ENCODE data around the gene ZDHHC13.
A peak's percentile ranks its signal among the peaks of the same experiment; 100 is the strongest.

Gene ZDHHC13

DNA sequence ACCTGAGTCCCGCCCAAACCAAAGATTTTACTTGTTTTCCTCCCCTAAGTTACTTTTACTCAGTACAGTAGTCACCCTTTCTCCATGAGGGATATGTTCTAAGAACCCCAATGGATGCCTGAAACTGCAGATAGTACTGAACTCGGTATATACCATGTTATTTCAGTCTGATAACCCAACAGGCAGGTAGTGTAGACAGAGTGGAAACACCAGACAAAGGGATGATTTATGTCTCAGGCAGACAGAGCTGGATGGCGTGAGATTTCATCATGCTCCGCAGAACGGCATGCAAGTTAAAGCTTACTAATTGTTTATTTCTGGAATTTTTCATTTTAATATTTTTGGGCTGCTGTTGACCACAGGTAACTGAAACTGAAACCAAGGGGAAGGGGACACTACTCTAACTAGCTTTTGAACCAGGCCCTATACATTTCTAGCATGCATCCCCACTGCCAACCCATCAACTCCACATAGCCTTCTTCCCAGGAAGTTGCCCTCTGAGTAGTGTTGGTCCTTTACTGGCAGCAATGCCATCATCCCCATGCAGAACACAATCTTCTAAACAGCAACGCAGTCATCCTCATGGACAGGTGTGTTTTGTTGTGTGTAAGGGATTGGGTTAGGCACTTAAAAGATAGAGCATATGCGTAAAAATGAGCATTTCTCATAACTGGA lies 57.1 kb downstream of the ZDHHC13 start:
- Mint-ChIP-seq H3K27me3 (no peaks in the 10 kb centered on the region), H3K27ac (no peak overlapping the region), H3K4me1 (no peaks in the 10 kb centered on the region), H3K4me3 (no peak overlapping the region), H3K9me3 (no peaks in the 10 kb centered on the region)
- DNase-seq (no peak), ATAC-seq (no peak)

DNA sequence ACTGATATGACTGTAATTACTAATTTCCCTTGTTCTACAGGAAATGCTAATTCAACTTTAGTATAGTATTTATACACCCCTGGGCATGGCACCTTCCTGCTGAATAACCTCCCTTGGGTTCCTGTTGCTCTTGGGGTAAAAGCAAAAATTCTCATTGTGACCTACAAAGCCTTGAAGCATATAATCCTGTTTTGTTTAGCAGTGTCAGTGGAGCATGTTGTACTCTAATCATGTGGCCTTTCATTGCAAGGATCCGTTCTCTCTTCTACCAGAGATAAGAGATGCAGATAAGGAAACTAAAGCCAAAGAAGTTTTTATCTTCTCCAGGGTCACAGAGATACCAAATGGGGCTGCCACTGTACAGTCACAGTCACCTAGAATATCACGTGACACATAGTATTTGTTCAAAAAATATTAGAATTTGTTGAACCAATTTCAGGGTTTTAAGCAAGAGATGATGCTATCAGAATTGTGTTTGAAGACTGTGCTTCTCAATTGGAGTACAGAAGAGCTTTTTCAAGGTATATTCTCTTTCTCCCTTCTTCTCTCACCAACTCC lies 59.7 kb downstream of the ZDHHC13 start:
- Mint-ChIP-seq H3K9me3 (no peaks in the 10 kb centered on the region), H3K27ac (peak overlapping the region in 1 of 2 donors; percentile 37), H3K4me3 (no peak overlapping the region), H3K4me1 (no peaks in the 10 kb centered on the region), H3K27me3 (no peaks in the 10 kb centered on the region)
- DNase-seq (no peak), ATAC-seq (no peak)

GRCh38 chr11:19181531-19182261 lies 64.7 kb downstream of the ZDHHC13 start:
- no peaks in the 10 kb centered on the region for H3K27me3 Mint-ChIP-seq
- no peak for ATAC-seq
- H3K4me1 Mint-ChIP-seq: no peaks in the 10 kb centered on the region
- no peaks in the 10 kb centered on the region for H3K9me3 Mint-ChIP-seq
- DNase-seq: no peak
- H3K4me3 Mint-ChIP-seq: no peak overlapping the region
- no peak overlapping the region for H3K27ac Mint-ChIP-seq

GRCh38 chr11:19183646-19184045 lies 66.7 kb downstream of the ZDHHC13 start:
- no peaks in the 10 kb centered on the region for H3K27me3 Mint-ChIP-seq

GRCh38 chr11:19185036-19185435 lies 68.1 kb downstream of the ZDHHC13 start:
- ATAC-seq: no peak
- H3K27me3 Mint-ChIP-seq: no peaks in the 10 kb centered on the region

More at GRCh38 chr11:19183646-19184045, 66.7 kb downstream of the ZDHHC13 start:
- Mint-ChIP-seq H3K9me3 (no peaks in the 10 kb centered on the region), H3K4me3 (no peak overlapping the region), H3K4me1 (no peaks in the 10 kb centered on the region), H3K27ac (no peak overlapping the region)
- ATAC-seq (no peak), DNase-seq (no peak)

GRCh38 chr11:19185516-19186052 lies 68.6 kb downstream of the ZDHHC13 start:
- H3K4me3 Mint-ChIP-seq: no peak overlapping the region
- H3K4me1 Mint-ChIP-seq: no peaks in the 10 kb centered on the region
- H3K27me3 Mint-ChIP-seq: no peaks in the 10 kb centered on the region
- no peaks in the 10 kb centered on the region for H3K9me3 Mint-ChIP-seq
- no peak for DNase-seq
- no peak for ATAC-seq
- peak overlapping the region in 1 of 2 donors; percentile 21 for H3K27ac Mint-ChIP-seq

More at GRCh38 chr11:19185036-19185435, 68.1 kb downstream of the ZDHHC13 start:
- Mint-ChIP-seq H3K4me3 (no peak overlapping the region), H3K9me3 (no peaks in the 10 kb centered on the region), H3K27ac (no peak overlapping the region), H3K4me1 (no peaks in the 10 kb centered on the region)
- DNase-seq: no peak

GRCh38 chr11:19187114-19187832 lies 70.3 kb downstream of the ZDHHC13 start:
- DNase-seq: no peak
- Mint-ChIP-seq H3K4me3 (no peak overlapping the region), H3K9me3 (no peaks in the 10 kb centered on the region)

GRCh38 chr11:19187833-19188258 lies 70.9 kb downstream of the ZDHHC13 start:
- ATAC-seq (no peak), DNase-seq (no peak)
- Mint-ChIP-seq H3K4me1 (no peaks in the 10 kb centered on the region), H3K9me3 (no peaks in the 10 kb centered on the region), H3K27me3 (no peaks in the 10 kb centered on the region), H3K4me3 (no peak overlapping the region), H3K27ac (no peak overlapping the region)

More at GRCh38 chr11:19187114-19187832, 70.3 kb downstream of the ZDHHC13 start:
- no peaks in the 10 kb centered on the region for H3K4me1 Mint-ChIP-seq
- H3K27ac Mint-ChIP-seq: no peak overlapping the region
- no peaks in the 10 kb centered on the region for H3K27me3 Mint-ChIP-seq
- ATAC-seq: no peak

DNA sequence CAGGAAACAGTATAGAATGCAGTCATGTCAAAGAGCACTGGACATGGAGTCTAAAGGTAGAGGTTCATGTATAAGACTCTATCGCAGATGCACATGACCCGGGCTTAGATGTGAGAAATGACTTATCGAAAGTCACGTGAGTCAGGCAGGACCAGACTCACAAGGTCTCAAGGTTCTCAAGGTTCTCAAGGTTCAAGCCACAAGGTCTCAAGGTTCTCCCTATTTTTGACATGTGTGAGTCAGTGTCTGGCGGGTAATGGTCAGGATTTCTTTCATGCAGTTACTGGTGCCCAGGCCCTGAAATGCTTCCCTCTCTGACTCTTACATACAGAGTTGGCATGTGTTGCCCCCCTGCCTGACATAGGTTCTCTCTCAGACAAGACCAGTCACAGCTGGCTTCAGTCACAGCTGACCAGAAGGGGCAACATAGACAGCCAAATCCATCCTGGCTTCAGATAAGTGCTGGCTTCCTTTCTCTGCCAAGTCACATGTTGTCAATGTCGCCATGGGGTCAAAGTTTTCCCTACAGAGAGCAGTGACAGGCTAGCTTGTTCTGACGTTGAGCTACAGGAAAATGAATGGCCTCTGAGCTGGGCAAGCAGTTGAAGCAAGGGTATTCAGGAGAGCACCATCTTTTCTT lies 74.7 kb downstream of the ZDHHC13 start:
- H3K4me3 Mint-ChIP-seq: no peak overlapping the region
- no peak overlapping the region for H3K27ac Mint-ChIP-seq

GRCh38 chr11:19193916-19194315 lies 76.9 kb downstream of the ZDHHC13 start:
- Mint-ChIP-seq H3K27ac (no peak overlapping the region), H3K4me1 (no peaks in the 10 kb centered on the region), H3K9me3 (no peaks in the 10 kb centered on the region), H3K4me3 (no peak overlapping the region), H3K27me3 (no peaks in the 10 kb centered on the region)
- DNase-seq (no peak), ATAC-seq (no peak)

More for the DNA sequence above, 74.7 kb downstream of the ZDHHC13 start:
- DNase-seq: no peak
- no peaks in the 10 kb centered on the region for H3K9me3 Mint-ChIP-seq
- ATAC-seq: no peak
- no peaks in the 10 kb centered on the region for H3K27me3 Mint-ChIP-seq
- H3K4me1 Mint-ChIP-seq: no peaks in the 10 kb centered on the region

- Mint-ChIP-seq H3K4me1 (no peaks in the 10 kb centered on the region), H3K4me3 (no peak overlapping the region), H3K27me3 (no peaks in the 10 kb centered on the region), H3K9me3 (no peaks in the 10 kb centered on the region), H3K27ac (peak overlapping the region in 1 of 2 donors; percentile 52)
- ATAC-seq (no peak), DNase-seq (no peak)
Observed at GRCh38 chr11:19194620-19195308, 77.8 kb downstream of the ZDHHC13 start.

DNA sequence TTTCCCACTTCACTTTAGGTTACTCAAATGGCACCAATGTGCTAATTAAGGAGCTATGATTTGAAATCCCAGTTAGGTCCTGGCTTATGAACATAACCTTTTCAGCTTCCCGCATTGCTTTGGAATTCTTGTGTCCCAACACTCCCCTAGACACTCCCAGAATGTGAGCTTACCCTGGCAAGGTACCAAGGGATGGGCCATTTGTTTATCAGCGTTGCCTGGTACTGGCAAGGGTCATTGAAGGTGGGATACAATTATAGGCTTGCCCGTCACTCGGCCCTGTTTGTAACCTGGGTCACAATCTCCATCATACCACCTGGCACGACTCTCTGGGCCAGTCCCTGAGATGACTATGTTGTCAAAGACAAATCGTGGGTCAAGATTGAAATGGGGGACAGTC lies 79.5 kb downstream of the ZDHHC13 start:
- Mint-ChIP-seq H3K9me3 (no peaks in the 10 kb centered on the region), H3K27me3 (peaks cover 8% of the 10 kb centered on the region)

GRCh38 chr11:19199048-19199447 lies 82.1 kb downstream of the ZDHHC13 start:
- Mint-ChIP-seq H3K4me3 (no peak overlapping the region), H3K27ac (no peak overlapping the region), H3K4me1 (no peaks in the 10 kb centered on the region), H3K9me3 (no peaks in the 10 kb centered on the region), H3K27me3 (peaks cover 8% of the 10 kb centered on the region)
- DNase-seq (no peak), ATAC-seq (no peak)

More for the DNA sequence above, 79.5 kb downstream of the ZDHHC13 start:
- DNase-seq (no peak), ATAC-seq (no peak)
- Mint-ChIP-seq H3K4me3 (no peak overlapping the region), H3K4me1 (no peaks in the 10 kb centered on the region), H3K27ac (no peak overlapping the region)

DNA sequence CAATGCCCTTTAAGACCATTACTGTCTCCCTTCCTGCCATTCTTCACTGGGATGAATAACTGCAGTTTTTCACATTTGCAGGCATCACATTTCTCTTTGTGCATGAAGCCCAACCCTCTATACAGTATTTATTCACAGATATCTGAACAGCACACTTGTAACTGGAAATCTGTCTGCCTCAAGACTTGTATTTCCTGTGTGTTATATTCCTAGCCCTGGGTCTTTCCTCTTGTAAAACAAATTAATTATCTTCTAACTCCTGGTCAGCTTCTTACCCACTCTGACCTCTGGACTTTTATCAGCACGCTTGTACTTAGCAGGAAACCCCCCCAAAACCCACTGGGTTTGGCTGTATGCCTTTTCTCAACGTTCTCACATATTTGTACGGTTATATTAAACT lies 82.8 kb downstream of the ZDHHC13 start:
- ATAC-seq (no peak), DNase-seq (no peak)
- no peaks in the 10 kb centered on the region for H3K9me3 Mint-ChIP-seq
- H3K4me1 Mint-ChIP-seq: no peaks in the 10 kb centered on the region
- H3K27me3 Mint-ChIP-seq: peaks cover 8% of the 10 kb centered on the region
- peak overlapping the region in 1 of 2 donors; percentile 41 for H3K27ac Mint-ChIP-seq
- no peak overlapping the region for H3K4me3 Mint-ChIP-seq

Data from stimulated activated naive CD8-positive, alpha-beta T cell treated with anti-CD3 and anti-CD28 coated beads, Interleukin-15, amount 100 ng/mL, for 72 hours (primary cell).